K562 (cell line): ENCODE data around the gene BAHD1. TPM values are rescaled to one million over a fixed set of nuclear protein-coding genes. Genes with fewer than 3 reads are reported as not detected.

ENCODE experiments used
- CREM ChIP-seq: IDR thresholded peaks from 2 replicates; pipeline ENCODE4 v1.6.1; 2014; ENCODE audit warnings: antibody characterized with exemption, low read depth
- E2F6 ChIP-seq, 2 experiments: IDR thresholded peaks; 2 replicates each; pipeline ENCODE4 v1.6.1; 2011; ENCODE audit warnings: borderline replicate concordance in 1 of 2, control low read depth in 1 of 2, low read depth in 1 of 2, low read length in 1 of 2, mild to moderate bottlenecking in 1 of 2, mixed read lengths in 1 of 2, moderate library complexity in 1 of 2; ENCODE audit not compliant: insufficient read depth in 1 of 2, insufficient read length in 1 of 2, poor library complexity in 1 of 2, severe bottlenecking in 1 of 2; ENCODE audit errors: extremely low read depth in 1 of 2
- KHSRP ChIP-seq: fragments of 450-650 bp; IDR thresholded peaks from 2 replicates; pipeline ENCODE4 v1.6.1; 2017
- PHF21A ChIP-seq: fragments of 450-650 bp; IDR thresholded peaks from 2 replicates; pipeline ENCODE4 v1.6.1; 2017; ENCODE audit warnings: low read depth, borderline replicate concordance
- PKNOX1 ChIP-seq: fragments of 450-650 bp; IDR thresholded peaks from 2 replicates; pipeline ENCODE4 v1.6.1; 2016
- RBFOX2 ChIP-seq: fragments of 200-400 bp; formaldehyde crosslinking; IDR thresholded peaks from 2 replicates; pipeline ENCODE4 v1.6.1; 2017; ENCODE audit warnings: low read depth, mild to moderate bottlenecking, low read length, moderate library complexity
- SIN3A ChIP-seq, 2 experiments: fragments of 150-350 bp in 1 of 2; IDR thresholded peaks; 2 replicates each; pipeline ENCODE4 v1.6.1; 2011 to 2016; ENCODE audit warnings: borderline replicate concordance in 2 of 2, low read depth in 2 of 2, low read length in 2 of 2, mild to moderate bottlenecking in 2 of 2, moderate library complexity in 2 of 2; ENCODE audit not compliant: control insufficient read depth in 1 of 2
- SMAD4 ChIP-seq: fragments of 250-450 bp; sonication (Bioruptor Pico); conservative IDR thresholded peaks from 2 replicates; pipeline ENCODE4 v1.8.0; 2021; ENCODE audit warnings: inconsistent platforms, mild to moderate bottlenecking, moderate library complexity
- TFAM ChIP-seq: fragments of 250-450 bp; sonication (Bioruptor Pico); conservative IDR thresholded peaks from 2 replicates; pipeline ENCODE4 v1.5.0; 2021; ENCODE audit warnings: mild to moderate bottlenecking, moderate library complexity
- ZBTB11 ChIP-seq, 3 experiments: fragments of 200-800 bp in 1 of 3; fragments of 250-450 bp in 1 of 3; fragments of 450-650 bp in 1 of 3; sonication (Bioruptor Pico) in 1 of 3; sonication (Bioruptor generic) in 1 of 3; formaldehyde crosslinking in 1 of 3; IDR thresholded peaks; 2 replicates each; pipeline versions ENCODE4 v1.6.1 to v1.8.0; 2016 to 2022; ENCODE audit warnings: mild to moderate bottlenecking in 2 of 3, missing genetic modification characterization in 2 of 3, missing compliant biosample characterization in 1 of 3, moderate library complexity in 1 of 3
- ZNF395 ChIP-seq: fragments of 200-800 bp; sonication (Bioruptor generic); IDR thresholded peaks from 2 replicates; pipeline ENCODE4 v1.6.1; 2017; ENCODE audit warnings: missing genetic modification characterization, missing compliant biosample characterization
- polyA plus RNA-seq, 8 experiments: library from polyadenylated mRNA; depleted of rRNA in 4 of 8; stranded (reverse) in 5 of 8; unstranded in 3 of 8; fragments of >200 nt; fragmentation: Nextera tagmentation in 2 of 8; fragmentation: Illumina TruSeq in 1 of 8; extraction: Ambion mirVana in 2 of 8; extraction: Trizol in 1 of 8; gene quantifications; 2 replicates each; pipeline versions ENCODE4 v1.2.1 to v1.2.3, GENCODE V29; 2011 to 2014; ENCODE audit warnings: inconsistent platforms in 1 of 8, missing spikeins in 1 of 8
- total RNA-seq, 7 experiments: library from RNA; depleted of rRNA in 6 of 7; stranded (reverse); fragments of >200 nt in 6 of 7; fragmentation: Illumina TruSeq in 2 of 7; extraction: Trizol in 2 of 7; gene quantifications; 2 replicates each; pipeline versions ENCODE4 v1.2.1 to v1.2.3, GENCODE V29; 2011 to 2021; ENCODE audit warnings: low replicate concordance in 1 of 7
- TF ChIP-seq, protein P1 (sequence below): fragments of 450-650 bp; IDR thresholded peaks from 2 replicates; pipeline ENCODE4 v1.6.1; 2017; ENCODE audit warnings: antibody characterized with exemption, mild to moderate bottlenecking

The BAHD1 gene
- total and polyA plus RNA-seq, 9 of the 15 experiments (the other 6 are each of a cell fraction or from before 2014, with no cell fraction given): 0.55 to 38.5 (median 11.5) TPM

- TF ChIP-seq E2F6 (IDR thresholded peaks at IDR 0.05; ENCODE audit: borderline replicate concordance in 1 of 2, extremely low read depth in 1 of 2, insufficient read depth in 1 of 2, insufficient read length in 1 of 2, low read depth in 1 of 2, low read length in 1 of 2, poor library complexity in 1 of 2, severe bottlenecking in 1 of 2) (peak; percentile 38 to 93), PKNOX1 (peak; percentile 55), CREM (0 out of 2 replicates have a peak, but pooled peaks have one; percentile 18), SIN3A (IDR thresholded peaks at IDR 0.05; ENCODE audit: borderline replicate concordance in 2 of 2, control insufficient read depth in 1 of 2, low read depth in 2 of 2, low read length in 2 of 2) (peak in 1 of 2 experiments; percentile 55; a peak in 2 of 4 replicates), SMAD4 (CRISPR knock-in tag) (0 out of 2 replicates have a peak, but pooled peaks have one; percentile 25), TFAM (no peak), KHSRP (no peak), ZBTB11 (CRISPR knock-in tag; IDR thresholded peaks at IDR 0.05) (peak in 1 of 3 experiments; percentile 55; a peak in 1 of 6 replicates), PHF21A (no peak), RBFOX2 (peak; percentile 65; the same call in 1 of the 2 replicates), ZNF395 (no peak; the same call in 1 of the 2 replicates)
- TF ChIP-seq, protein P1, sequence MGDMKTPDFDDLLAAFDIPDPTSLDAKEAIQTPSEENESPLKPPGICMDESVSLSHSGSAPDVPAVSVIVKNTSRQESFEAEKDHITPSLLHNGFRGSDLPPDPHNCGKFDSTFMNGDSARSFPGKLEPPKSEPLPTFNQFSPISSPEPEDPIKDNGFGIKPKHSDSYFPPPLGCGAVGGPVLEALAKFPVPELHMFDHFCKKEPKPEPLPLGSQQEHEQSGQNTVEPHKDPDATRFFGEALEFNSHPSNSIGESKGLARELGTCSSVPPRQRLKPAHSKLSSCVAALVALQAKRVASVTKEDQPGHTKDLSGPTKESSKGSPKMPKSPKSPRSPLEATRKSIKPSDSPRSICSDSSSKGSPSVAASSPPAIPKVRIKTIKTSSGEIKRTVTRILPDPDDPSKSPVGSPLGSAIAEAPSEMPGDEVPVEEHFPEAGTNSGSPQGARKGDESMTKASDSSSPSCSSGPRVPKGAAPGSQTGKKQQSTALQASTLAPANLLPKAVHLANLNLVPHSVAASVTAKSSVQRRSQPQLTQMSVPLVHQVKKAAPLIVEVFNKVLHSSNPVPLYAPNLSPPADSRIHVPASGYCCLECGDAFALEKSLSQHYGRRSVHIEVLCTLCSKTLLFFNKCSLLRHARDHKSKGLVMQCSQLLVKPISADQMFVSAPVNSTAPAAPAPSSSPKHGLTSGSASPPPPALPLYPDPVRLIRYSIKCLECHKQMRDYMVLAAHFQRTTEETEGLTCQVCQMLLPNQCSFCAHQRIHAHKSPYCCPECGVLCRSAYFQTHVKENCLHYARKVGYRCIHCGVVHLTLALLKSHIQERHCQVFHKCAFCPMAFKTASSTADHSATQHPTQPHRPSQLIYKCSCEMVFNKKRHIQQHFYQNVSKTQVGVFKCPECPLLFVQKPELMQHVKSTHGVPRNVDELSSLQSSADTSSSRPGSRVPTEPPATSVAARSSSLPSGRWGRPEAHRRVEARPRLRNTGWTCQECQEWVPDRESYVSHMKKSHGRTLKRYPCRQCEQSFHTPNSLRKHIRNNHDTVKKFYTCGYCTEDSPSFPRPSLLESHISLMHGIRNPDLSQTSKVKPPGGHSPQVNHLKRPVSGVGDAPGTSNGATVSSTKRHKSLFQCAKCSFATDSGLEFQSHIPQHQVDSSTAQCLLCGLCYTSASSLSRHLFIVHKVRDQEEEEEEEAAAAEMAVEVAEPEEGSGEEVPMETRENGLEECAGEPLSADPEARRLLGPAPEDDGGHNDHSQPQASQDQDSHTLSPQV: 0 out of 2 replicates have a peak, but pooled peaks have one; percentile 39
Observed at GRCh38 chr15:40440743-40441564, at the start of gene BAHD1 (continued).
